A549 treated with Mapracorat at 1 μM for 4 hours (cell line): ENCODE results near the gene SLC9B1. TPM values are rescaled to one million over a fixed set of nuclear protein-coding genes. Genes with fewer than 3 reads are reported as not detected.

Experiments used
- total RNA-seq: library from RNA; stranded (reverse); fragments of 200-300 nt; extraction: Qiagen RNA extraction; gene quantifications from 5 replicates; pipeline ENCODE4 v1.2.3, GENCODE V29; 2022

The SLC9B1 gene
- total RNA-seq, result not detected in 5 replicates

GRCh38 chr4:103019308-103020124, at the start of gene SLC9B1:
TSS of gene SLC9B1 (minus strand) at chr4:103019705. CDS start at chr4:102991711, 27,994 bp downstream.

GRCh38 chr4:102868781-102869568, 150.5 kb downstream of the SLC9B1 start, which contains the start of gene CISD2:
TSS of gene CISD2 (plus strand) at chr4:102868992. CDS start at chr4:102869085, 93 bp downstream.

Other genes starting within 250 kb of the SLC9B1 start
- 215 to 233 TPM (median 230 TPM) in 5 replicates for gene UBE2D3, start 192.2 kb downstream of the SLC9B1 start, total RNA-seq
- gene CISD2, start 150.7 kb downstream of the SLC9B1 start, total RNA-seq, result 36.3 to 41.3 TPM (median 38.7 TPM) in 5 replicates
- gene SLC9B2, start 57.1 kb upstream of the SLC9B1 start, total RNA-seq, result 7.1 to 8.1 TPM (median 7.6 TPM) in 5 replicates
- 8.6 to 9.7 TPM (median 9.3 TPM) in 5 replicates for gene BDH2, start 80.1 kb upstream of the SLC9B1 start, total RNA-seq
- gene CENPE, start 178.6 kb upstream of the SLC9B1 start, total RNA-seq, result 5.6 to 8.5 TPM (median 7.3 TPM) in 5 replicates